Midbrain (tissue), 1 donor: ENCODE data around the gene TRAPPC14.
"Not testable (repeated sequence)": the region's sequence is repeated elsewhere in the genome, so short reads cannot be mapped to it uniquely, and the experiment has no call there.

Source experiments
- DNase-seq: peaks from one replicate; lab custom pipeline; 2025; lab: John Stamatoyannopoulos, UW

TRAPPC14 gene, protein sequence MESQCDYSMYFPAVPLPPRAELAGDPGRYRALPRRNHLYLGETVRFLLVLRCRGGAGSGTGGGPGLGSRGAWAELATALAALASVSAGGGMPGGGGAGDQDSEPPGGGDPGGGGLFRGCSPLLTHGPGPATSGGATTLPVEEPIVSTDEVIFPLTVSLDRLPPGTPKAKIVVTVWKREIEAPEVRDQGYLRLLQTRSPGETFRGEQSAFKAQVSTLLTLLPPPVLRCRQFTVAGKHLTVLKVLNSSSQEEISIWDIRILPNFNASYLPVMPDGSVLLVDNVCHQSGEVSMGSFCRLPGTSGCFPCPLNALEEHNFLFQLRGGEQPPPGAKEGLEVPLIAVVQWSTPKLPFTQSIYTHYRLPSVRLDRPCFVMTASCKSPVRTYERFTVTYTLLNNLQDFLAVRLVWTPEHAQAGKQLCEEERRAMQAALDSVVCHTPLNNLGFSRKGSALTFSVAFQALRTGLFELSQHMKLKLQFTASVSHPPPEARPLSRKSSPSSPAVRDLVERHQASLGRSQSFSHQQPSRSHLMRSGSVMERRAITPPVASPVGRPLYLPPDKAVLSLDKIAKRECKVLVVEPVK

DNA sequence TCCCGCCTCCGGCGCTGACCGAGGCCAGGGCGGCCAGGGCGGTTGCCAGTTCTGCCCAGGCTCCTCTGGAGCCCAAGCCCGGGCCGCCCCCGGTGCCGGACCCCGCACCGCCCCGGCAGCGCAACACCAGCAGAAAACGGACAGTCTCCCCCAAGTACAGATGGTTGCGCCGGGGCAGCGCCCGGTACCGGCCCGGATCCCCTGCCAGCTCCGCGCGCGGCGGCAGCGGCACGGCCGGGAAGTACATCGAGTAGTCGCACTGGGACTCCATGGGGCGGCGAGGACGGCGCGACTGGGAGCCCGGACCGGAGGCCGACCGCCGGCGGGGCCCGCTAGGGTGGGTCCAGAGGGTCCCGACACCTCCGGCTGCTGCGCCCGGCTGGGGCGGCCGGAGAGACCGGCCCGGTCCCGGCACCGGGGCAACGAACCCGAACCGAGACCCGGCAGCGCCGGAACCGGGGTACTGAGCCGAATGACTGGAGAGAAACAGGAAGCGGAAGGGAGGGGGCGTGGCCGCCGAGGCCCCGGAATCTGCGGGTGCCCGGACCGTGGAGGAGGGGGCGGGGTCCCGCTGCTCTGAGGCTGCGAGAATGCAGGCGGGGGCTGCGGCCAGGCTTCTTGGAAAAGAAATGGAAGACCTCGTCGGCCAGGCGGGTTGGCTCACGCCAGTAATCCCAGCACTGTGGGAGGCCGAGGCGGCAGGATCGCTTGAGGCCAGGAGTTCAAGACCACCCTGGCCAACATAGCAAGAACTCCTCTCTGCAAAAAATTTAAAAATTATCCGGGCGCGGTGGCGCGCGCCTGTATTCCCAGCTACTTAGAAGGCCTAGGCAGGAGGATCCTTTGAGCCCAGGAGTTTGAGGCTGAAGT, at the start of gene TRAPPC14:
TRAPPC14 (minus strand) TSS at position 495 of the 870 bp plus-strand sequence; CDS start at position 271, 224 bp downstream.
- DNase-seq = peak; percentile 87

DNA sequence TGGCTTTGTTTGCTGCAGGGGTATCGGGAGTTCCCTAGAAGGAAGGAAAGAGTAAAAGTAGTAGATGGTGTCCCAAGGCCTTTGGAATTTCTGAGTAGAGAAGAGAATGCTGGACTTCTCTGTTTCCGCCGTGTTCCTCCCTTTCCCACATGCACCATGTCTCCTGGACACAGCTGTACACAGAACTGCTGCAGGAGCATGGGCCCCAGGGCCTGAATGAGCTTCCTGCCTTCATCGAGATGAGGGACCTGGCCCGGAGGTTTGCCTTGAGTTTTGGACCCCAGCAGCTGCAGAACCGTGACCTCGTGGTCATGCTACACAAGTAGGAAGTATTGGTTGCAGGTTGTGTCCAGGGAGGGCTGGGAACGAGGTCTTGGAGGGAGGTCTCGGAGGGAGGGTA, 45.9 kb upstream of the TRAPPC14 start:
- no peak for DNase-seq

DNA sequence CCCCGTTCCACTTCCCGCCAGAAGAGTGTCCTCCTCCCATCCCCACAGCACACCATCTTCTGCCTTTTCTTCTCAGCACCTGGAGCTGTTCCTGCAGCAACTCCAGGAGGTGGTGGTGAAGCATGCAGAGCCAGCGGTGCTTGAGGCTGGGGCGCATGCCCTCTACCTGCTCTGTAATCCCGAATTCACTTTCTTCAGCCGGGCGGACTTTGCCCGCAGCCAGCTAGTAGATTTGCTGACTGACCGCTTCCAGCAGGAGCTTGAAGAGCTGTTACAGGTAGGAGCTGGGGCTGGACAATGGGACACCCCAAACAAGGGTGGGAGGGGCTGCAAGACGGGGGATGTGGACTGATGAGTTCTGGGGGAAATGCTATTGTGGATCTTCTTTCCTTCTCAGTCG, 42.2 kb upstream of the TRAPPC14 start:
- DNase-seq = no peak

DNA sequence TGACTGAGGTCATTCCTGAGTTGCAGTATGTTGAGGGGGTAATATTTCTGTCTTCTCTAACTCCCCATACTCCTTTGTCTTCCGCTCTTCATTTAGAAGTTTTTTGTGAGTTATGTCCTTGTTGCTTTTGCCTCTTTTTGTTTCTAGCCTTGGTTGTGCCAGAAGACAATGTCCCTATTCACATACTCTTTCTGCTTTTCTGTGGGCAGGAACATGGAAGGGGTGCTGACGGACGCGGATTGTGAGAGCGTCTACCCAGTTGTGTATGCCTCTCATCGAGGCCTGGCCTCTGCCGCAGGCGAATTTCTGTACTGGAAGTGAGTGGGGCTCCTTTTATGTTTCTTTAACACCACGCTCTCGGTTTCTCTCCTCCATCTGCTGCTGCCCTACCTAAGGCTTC, 39.7 kb upstream of the TRAPPC14 start:
- DNase-seq = peak; percentile 10

DNA sequence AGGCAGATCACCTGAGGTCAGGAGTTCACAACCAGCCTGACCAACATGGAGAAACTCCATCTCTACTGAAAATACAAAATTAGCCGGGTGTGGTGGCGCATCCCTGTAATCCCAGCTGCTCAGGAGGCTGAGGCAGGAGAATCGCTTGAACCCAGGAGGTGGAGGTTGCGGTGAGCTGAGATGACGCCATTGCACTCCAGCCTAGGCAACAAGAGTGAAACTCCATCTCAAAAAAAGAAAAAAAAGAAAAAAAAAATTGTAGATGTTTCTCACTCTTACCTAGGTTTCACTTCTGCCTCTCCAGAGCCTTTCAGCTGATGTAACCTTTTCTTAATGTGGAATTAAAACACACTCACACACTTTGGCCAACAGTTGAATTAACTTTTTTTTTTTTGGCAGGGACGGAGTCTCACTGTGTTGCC, 37.4 kb upstream of the TRAPPC14 start:
- DNase-seq = not testable (repeated sequence)

DNA sequence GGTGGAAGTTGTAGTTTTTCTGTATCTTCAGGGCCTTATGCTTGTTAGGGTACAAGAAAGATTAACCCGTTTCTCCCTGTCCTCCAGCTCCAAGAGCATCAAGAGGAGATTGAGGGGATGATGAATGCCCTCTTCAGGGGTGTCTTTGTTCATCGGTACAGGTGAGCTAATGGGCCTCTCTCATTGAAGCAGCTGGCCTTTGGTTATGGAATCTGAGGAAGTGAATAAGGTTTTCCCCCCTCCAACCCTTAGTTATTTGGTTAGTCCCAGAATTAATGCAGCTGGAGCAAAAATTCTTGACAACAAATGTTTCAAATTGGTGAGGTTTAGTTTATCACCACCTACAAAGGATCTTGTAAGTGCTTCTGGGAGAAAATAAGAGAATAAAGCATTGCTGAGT, 36.7 kb upstream of the TRAPPC14 start:
- no peak for DNase-seq

DNA sequence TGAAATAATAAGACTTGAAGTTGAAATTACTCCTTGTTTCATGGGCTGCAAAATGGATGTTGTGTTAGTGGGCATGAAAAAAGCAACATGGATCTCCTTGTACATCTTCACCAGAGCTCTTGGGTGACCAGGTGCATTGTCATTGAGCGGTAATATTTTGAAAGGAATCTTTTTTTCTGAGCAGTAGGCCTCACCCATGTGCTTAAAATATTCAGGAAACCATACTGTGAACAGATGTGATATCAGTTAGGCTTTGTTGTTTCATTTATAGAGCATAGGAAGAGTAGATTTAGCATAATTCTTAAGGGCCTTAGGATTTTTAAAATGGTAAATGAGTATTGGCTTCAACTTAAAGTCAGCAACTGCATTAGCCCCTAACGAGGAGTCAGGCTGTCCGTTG, 34.4 kb upstream of the TRAPPC14 start:
- no peak for DNase-seq

DNA sequence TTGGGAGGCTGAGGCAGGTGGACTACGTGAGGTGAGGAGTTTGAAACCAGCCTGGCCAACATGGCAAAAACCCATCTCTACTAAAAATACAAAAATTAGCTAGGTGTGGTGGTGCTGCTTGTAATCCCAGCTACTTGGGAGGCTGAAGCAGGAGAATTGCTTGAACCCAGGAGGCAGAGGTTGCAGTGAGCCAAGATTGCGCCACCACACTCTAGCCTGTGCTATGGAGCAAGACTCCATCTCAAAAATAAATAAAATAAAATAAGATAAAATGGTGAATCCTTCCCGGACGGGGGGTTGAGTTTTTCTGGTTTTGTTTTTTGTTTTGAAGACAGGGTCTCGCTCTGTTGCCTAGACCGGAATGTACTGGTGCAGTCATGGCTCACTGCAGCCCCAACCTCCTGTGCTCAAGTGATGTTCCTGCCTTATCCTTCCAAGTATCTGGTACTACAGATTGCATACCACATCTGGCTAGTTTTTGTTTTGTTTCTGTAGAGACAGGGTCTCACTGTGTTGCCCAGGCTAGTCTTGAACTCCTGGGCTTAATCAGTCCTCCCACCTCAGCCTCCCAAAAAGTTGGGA, 33.8 kb upstream of the TRAPPC14 start:
- DNase-seq = not testable (repeated sequence)

DNA sequence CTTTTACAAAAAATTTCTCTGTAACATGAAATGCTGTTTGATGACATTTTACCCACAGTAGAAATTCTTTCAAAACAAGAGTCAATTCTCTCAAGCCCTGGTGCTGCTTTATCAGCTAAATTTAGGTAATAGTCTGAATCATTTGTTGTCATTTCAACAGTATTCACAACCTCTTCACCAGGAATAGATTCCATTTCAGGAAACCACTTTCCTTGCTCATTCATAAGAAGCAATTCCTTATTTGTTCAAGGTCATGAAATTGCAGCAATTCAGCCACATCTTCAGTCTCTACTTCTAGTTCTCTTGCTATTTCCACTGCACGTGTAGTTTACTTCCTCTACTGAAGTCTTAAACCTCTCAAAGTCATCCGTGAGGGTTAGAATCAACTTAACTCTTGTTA, 33.3 kb upstream of the TRAPPC14 start:
- no peak for DNase-seq

DNA sequence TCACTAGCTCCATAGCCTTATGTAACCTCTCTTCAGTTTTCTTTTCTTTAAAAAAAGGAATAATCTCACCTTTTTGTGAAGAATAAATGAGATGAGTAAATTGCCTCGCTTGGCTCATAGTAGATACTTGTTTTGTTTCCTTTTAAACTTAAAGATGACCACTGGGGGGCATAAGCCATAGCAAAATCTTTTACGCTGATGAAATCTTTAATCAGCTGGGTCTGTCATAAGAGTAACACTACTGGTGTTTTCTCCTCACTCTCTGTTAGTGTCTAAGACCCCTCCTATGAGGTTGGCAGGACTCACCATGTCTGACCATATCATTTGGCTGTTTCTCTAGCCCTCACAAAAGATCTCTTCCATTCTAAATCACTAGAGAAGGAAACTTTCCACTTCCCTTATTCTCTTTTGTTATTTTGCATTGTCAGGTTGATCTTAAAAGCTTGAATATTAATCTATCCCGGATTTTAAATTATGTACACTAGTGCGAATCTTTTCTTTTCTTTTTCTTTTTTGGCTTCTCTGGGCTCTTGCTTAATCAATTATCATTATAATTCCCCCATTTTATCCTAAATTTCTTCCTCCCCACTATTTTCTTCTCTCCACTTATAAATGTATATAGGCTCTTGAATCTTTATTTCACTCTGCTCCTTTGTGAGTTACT, 31.7 kb upstream of the TRAPPC14 start:
- DNase-seq = no peak

DNA sequence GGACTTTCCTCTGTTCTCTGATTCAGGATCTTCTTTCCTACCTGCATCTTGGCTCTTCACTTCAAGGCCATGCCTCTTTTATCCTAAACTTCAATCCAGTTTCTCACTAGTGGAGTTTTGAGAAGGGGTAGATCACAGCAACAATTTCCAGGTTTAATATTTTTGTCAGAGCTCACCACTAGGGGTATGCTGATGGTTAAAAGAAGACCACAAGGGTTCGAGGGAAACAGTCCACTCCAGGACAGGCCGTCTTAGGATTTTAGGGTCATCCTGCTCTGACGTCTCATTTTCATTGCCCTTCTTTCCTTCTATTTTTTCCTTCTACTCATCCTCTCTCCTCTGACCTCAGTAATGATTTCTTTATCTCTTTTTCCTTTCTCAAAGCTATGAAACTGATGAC, 30.5 kb upstream of the TRAPPC14 start:
- DNase-seq = no peak

DNA sequence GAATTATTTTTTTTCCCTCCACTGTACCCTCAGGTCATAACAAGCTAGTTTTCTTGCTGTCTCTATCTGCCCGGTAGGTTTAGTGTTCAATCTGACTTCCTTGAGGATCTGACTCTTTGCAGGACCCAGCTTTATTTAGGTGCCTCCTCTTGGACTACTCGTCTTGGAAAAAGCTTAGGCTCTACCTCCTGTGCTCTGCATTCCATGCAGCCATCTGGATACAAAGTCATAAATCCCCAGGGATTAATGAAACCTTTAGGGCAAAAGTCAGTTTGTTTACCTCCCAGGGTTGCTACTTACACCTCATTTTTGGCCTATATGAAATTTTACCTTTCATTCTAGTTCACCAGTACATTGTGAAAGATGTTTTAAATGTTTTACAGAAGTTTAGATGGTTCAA, 27.2 kb upstream of the TRAPPC14 start:
- no peak for DNase-seq

DNA sequence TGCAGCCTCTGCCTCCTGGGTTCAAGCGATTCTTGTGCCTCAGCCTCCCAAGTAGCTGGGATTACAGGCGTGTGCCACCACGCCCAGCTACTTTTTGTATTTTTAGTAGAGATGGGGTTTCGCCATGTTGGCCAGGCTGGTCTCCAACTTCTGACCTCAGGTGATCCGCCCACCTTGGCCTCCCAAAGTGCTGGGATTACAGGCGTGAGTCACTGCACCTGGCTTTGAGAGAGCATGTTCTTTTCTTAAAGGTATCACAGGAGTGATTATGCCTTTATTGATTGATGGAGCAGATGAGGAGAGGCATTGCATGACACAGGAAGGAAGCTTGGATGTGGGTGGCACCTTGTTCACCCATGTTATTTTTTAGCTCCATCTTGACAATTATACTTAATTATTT, 24.6 kb upstream of the TRAPPC14 start:
- not testable (repeated sequence) for DNase-seq

DNA sequence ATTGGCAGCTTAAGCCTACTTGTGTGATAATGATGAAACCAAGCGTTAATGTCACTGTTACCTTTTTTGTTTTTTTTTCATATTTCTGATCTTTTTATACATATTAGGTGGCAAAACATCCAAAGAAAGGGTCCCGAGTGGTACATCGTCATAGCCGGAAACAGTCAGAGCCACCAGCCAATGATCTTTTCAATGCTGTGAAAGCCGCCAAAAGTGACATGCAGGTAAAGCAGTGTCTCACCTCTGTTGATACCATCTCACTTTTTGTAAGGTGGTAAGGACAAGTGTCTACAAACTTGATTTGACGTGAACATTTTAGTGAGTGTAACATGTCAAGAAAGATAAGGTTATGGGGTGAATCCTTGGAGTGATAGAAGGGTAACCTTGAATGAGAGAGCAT, 24.1 kb upstream of the TRAPPC14 start:
- not testable (repeated sequence) for DNase-seq

DNA sequence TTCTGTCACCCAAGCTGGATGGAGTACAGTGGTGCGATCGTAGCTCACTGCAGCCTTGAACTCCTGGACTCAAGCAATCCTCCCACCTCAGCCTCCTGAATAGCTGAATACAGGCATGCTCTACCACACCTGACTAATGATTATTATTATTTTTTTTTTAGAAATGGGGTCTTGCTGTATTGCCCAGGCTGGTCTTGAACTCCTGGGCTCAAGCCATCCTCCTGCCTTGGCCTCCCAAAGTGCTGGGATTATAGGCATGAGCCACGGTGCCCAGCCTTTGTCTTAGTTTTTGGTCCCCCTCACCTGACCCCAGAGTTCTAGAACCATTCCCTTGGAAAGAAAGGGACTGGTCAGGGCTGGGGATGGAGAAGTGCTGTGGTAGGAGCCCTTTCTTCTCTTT, 21.6 kb upstream of the TRAPPC14 start:
- not testable (repeated sequence) for DNase-seq

DNA sequence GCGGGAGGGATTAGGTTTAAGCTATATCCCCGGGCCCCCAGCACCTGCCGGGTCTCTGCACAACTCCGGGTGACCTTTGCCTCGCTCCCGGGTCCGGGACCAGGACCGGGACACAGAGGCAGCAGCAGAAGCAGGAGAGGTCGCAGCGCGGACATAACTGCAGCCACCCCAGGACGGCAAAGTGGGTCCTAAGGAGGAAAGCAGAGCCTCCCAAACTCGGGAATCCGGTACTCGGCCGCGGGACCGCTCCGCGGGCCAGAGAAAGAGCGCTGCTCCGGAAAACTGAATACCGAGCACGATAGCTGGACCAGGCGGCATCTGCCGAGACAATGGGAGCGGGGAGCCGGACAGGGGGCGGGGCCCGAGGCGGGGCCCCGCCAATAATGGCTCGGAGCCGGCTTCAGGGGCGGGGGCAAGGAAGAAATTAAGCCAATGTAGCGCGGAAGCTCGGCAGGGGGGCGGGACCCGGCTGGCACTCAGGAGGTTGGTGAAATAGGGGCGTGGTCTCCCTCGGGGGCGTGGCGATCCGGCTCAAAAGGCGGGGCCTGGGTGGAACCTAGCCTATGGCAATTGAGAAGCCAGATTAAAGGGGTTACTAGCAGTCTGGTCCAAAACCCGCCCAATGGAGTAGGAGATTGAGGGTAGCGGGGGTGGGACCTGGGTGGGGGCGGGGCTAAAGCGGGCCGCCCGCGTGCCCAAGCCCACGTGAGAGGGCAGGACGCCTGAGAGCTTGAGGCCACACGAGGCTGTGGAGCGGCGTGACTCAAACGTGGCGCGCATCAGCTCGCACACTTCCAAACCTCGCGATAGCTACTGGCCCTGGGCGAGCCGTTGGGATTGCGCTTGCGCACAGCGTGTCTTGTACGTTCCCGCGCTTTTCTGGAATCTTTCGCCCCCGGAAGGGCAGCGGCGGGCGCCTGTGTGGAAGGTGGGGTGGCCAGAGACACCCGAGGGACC, 18.8 kb upstream of the TRAPPC14 start, which contains the start of the genes GPC2 and STAG3:
GPC2 (minus strand) TSS at position 337 of the 957 bp plus-strand sequence; CDS start at position 155, 182 bp downstream.
STAG3 (plus strand) TSS at position 874 of the 957 bp plus-strand sequence. CDS start 2,639 bp downstream, outside the sequence.
- peak; percentile 95 for DNase-seq

DNA sequence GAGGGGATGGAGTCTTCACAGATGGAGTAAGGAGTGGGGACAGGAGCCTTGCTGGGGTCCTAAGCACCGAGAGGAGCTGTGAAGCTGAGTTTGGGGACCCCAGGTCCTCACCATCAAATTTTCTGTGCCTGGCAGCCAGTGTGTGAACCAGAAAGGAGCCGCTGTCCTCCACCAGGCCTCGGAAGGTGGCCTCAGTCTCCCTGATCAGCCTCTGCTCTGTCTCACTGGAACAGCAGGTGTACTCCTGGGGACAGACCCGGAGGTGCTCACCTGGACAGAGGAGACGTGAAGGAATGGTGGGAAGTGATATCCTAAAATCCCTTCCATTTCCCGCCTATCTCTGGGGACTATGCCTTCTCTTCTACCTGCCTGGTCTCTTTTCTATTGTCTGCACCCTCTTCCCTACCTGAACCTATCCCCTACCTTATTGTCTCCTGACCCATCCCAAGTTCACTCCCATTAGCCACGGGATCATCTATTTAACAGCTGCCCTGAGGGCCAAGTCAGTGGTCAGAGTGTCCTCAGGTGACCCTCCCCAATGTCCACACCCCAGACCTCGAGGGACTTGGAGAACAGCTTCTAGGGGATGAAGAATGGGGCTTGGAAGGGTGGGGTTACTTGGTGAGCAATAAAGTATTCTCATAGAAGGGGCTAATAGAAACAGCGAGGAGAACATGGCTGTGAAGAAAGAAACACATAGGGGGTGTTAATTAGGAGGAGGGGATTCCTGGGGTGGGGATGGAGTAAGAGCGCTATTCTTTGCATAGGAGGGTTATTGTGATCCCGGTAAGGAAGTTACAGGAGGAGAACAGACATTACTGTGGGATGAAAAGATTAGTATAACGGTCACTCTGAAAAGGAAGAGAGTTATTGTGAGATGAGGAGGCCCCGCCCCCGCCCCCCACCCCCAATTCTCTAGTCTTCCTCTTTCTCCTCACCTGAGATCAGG, 17.8 kb upstream of the TRAPPC14 start:
- no peak for DNase-seq

DNA sequence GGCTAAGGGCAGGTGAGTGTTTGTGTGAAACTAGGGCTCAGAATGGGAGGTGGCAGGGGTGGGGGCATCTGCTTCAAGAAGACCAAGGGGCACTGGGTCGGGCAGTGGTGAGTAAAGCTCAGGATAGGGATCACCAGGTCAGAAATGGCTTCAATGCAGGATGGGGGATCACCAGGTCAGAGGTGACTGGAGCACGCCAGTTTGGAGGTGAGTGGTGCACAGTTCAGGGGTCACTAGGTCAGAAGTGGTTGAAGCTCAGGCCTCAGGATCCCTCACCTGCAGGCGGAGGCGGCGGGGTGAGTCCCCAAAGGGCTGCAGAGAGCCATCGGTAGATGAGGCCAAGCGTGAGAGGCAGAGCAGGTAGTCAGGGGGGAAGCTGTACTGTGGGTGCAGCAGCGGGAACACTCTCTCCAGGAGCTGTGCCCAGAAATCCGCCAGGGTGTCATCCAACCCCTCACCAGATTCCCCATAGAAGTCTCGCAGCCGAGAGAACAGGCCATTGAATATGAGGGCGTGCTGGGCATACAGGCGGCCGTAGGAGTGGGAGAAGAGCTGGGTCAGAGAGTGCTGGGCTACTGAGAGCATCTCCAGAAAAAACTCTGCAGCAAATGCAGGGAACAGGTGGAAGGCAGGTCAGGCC, 16.9 kb upstream of the TRAPPC14 start:
- DNase-seq = no peak

DNA sequence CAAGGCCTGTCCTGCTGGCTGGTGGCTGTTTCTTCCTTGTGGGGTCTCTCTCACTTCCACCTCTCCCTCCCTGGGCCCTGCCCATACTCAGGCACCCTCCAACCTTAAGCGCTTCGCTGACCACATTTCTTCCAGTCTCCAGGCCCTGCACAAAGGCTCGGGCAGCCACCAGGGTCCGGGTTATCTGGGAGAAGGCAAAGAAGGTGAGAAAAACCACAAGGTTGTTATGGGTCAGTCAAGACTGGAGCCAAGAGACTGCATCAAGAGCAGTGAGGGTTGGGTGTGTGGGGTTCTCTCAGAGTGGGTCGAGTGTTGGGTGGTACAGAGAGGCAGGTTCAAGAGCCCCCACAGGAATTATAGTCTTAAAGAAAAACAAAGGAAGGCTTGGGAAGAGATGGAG, 16.1 kb upstream of the TRAPPC14 start:
- DNase-seq = no peak
